ENCODE results near the gene CCDC50.

Gene CCDC50

GRCh38 chr3:191292243-191293015 is 36.8 kb upstream of the CCDC50 start:
- DNase-seq (ENCODE audit: low read depth in 2 of 2), result no peak

GRCh38 chr3:191294291-191294690 is 34.9 kb upstream of the CCDC50 start:
- H3K4me3 ChIP-seq (replicated peaks in 1 of 2; ENCODE audit: low read depth in 2 of 2, low read length in 2 of 2), result no peak overlapping the region
- no peak for TF ChIP-seq CTCF (IDR thresholded peaks at IDR 0.05; ENCODE audit: low read depth, low read length)
- DNase-seq (ENCODE audit: low read depth in 2 of 2), result no peak

More at GRCh38 chr3:191292243-191293015, 36.8 kb upstream of the CCDC50 start:
- no peak overlapping the region for H3K4me3 ChIP-seq (replicated peaks in 1 of 2; ENCODE audit: low read depth in 2 of 2, low read length in 2 of 2)
- no peak for TF ChIP-seq CTCF (IDR thresholded peaks at IDR 0.05; ENCODE audit: low read depth, low read length)

- DNase-seq (ENCODE audit: low read depth in 2 of 2), result no peak
- no peak overlapping the region for H3K4me3 ChIP-seq (replicated peaks in 1 of 2; ENCODE audit: low read depth in 2 of 2, low read length in 2 of 2)
- no peak for TF ChIP-seq CTCF (IDR thresholded peaks at IDR 0.05; ENCODE audit: low read depth, low read length)
Measured at GRCh38 chr3:191296041-191296541, 33.1 kb upstream of the CCDC50 start.

- TF ChIP-seq CTCF (IDR thresholded peaks at IDR 0.05; ENCODE audit: low read depth, low read length), result no peak
- no peak overlapping the region for H3K4me3 ChIP-seq (replicated peaks in 1 of 2; ENCODE audit: low read depth in 2 of 2, low read length in 2 of 2)
- DNase-seq (ENCODE audit: low read depth in 2 of 2), result no peak
Measured at GRCh38 chr3:191298846-191299245, 30.3 kb upstream of the CCDC50 start.

- no peak for DNase-seq (ENCODE audit: low read depth in 2 of 2)
- no peak overlapping the region for H3K4me3 ChIP-seq (replicated peaks in 1 of 2; ENCODE audit: low read depth in 2 of 2, low read length in 2 of 2)
- TF ChIP-seq CTCF (IDR thresholded peaks at IDR 0.05; ENCODE audit: low read depth, low read length), result no peak
Measured at GRCh38 chr3:191300422-191300821, 28.8 kb upstream of the CCDC50 start.

GRCh38 chr3:191301017-191301416 is 28.2 kb upstream of the CCDC50 start:
- no peak overlapping the region for H3K4me3 ChIP-seq (replicated peaks in 1 of 2; ENCODE audit: low read depth in 2 of 2, low read length in 2 of 2)
- no peak for TF ChIP-seq CTCF (IDR thresholded peaks at IDR 0.05; ENCODE audit: low read depth, low read length)
- DNase-seq (ENCODE audit: low read depth in 2 of 2), result no peak
